Measurements from ENCODE around the gene PSORS1C2. TPM values are rescaled to one million over a fixed set of nuclear protein-coding genes. Genes with fewer than 3 reads are reported as not detected.

PSORS1C2 gene
- total RNA-seq, 1 donor from 2014 or later: not detected

DNA sequence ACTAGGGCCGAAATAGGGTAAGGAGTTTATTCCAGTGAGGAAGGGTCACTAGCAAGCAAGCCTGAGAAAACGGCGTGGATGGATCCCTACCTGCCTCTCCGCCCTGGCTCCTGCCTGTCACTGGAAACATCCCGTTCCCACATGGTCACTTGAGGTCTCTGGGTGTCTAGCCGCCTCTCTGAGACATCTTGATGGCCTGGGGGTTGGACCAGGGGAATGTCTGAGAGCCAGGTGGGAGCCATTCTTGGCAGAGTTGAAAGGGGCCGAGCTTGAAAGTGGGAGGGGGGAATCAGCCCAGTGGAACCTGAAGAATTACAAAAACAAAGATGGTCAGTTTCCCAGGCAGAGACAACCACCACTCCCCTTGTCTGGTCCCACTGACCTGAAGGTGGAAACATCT is 17.8 kb upstream of the PSORS1C2 start:
- H3K36me3 Mint-ChIP-seq (ENCODE audit: low read depth, unreplicated experiment): peaks cover 4% of the 10 kb centered on the region
- Histone ChIP-seq H3K27ac (ENCODE audit: low read depth, low read length) (no peak overlapping the region), H3K4me3 (ENCODE audit: insufficient read depth, low read depth, low read length) (no peak overlapping the region), H3K36me3 (ENCODE audit: insufficient read depth, low read length) (no peaks in the 10 kb centered on the region), H3K9me3 (ENCODE audit: insufficient read depth, low read depth, low read length) (no peaks in the 10 kb centered on the region), H3K4me2 (ENCODE audit: low read length) (no peak overlapping the region), H2AFZ (ENCODE audit: low read depth, low read length) (no peak overlapping the region), H3K79me2 (ENCODE audit: insufficient read depth, low read length) (peaks cover 16% of the 10 kb centered on the region), H3K27me3 (ENCODE audit: insufficient read depth, low read length) (no peaks in the 10 kb centered on the region), H4K20me1 (ENCODE audit: insufficient read depth, low read length) (no peaks in the 10 kb centered on the region), H3K9ac (ENCODE audit: low read length) (no peak overlapping the region), H3K4me1 (ENCODE audit: insufficient read depth, low read length) (peaks cover 13% of the 10 kb centered on the region)
- TF ChIP-seq EZH2 (IDR thresholded peaks at IDR 0.05; ENCODE audit: insufficient read depth, low read length): no peak
- TF ChIP-seq, protein P1, sequence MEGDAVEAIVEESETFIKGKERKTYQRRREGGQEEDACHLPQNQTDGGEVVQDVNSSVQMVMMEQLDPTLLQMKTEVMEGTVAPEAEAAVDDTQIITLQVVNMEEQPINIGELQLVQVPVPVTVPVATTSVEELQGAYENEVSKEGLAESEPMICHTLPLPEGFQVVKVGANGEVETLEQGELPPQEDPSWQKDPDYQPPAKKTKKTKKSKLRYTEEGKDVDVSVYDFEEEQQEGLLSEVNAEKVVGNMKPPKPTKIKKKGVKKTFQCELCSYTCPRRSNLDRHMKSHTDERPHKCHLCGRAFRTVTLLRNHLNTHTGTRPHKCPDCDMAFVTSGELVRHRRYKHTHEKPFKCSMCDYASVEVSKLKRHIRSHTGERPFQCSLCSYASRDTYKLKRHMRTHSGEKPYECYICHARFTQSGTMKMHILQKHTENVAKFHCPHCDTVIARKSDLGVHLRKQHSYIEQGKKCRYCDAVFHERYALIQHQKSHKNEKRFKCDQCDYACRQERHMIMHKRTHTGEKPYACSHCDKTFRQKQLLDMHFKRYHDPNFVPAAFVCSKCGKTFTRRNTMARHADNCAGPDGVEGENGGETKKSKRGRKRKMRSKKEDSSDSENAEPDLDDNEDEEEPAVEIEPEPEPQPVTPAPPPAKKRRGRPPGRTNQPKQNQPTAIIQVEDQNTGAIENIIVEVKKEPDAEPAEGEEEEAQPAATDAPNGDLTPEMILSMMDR (IDR thresholded peaks at IDR 0.05; ENCODE audit: insufficient read depth, low read depth, low read length): no peak
- FAIRE-seq (no peak), DNase-seq (ENCODE audit: low read depth) (no peak)
- no peaks in the 10 kb centered on the region for H3K9me3 Mint-ChIP-seq (ENCODE audit: unreplicated experiment)
- H3K27me3 Mint-ChIP-seq (ENCODE audit: low read depth, unreplicated experiment): no peaks in the 10 kb centered on the region
- peaks cover 2% of the 10 kb centered on the region for H3K4me1 Mint-ChIP-seq (ENCODE audit: low read depth, unreplicated experiment)
- H3K4me3 Mint-ChIP-seq (ENCODE audit: unreplicated experiment): no peak overlapping the region
- no peak overlapping the region for H3K27ac Mint-ChIP-seq (ENCODE audit: unreplicated experiment)

DNA sequence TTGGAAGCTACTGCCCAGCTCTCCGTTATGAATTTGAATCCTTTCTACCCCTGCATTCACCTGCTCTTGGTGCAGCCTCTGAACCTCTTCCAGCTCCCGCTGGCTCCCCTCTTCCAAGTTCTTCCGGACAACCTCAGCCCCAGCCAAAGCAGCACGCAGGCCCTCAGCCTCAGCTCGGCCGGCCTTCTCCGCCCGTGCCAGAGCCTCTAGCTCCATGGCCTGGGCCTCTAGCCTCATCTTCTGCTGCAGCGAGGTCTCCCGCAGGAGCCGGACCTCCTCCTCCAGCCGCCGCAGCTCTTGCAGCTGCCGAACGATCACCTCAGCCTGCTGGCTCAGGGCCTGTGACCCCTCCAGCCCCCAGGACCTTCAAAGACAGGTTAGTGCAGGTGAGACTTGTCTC is 15.6 kb upstream of the PSORS1C2 start:
- Mint-ChIP-seq H3K9me3 (ENCODE audit: unreplicated experiment) (no peaks in the 10 kb centered on the region), H3K27me3 (ENCODE audit: low read depth, unreplicated experiment) (no peaks in the 10 kb centered on the region), H3K4me3 (ENCODE audit: unreplicated experiment) (no peak overlapping the region), H3K36me3 (ENCODE audit: low read depth, unreplicated experiment) (peaks cover 14% of the 10 kb centered on the region), H3K27ac (ENCODE audit: unreplicated experiment) (no peak overlapping the region), H3K4me1 (ENCODE audit: low read depth, unreplicated experiment) (peaks cover 2% of the 10 kb centered on the region)
- H3K9me3 ChIP-seq (ENCODE audit: insufficient read depth, low read depth, low read length): no peaks in the 10 kb centered on the region
- DNase-seq (ENCODE audit: low read depth) (no peak), FAIRE-seq (no peak)
- no peak for TF ChIP-seq EZH2 (IDR thresholded peaks at IDR 0.05; ENCODE audit: insufficient read depth, low read length)
- TF ChIP-seq, protein P1 (IDR thresholded peaks at IDR 0.05; ENCODE audit: insufficient read depth, low read depth, low read length): no peak
- no peaks in the 10 kb centered on the region for H4K20me1 ChIP-seq (ENCODE audit: insufficient read depth, low read length)
- no peak overlapping the region for H3K27ac ChIP-seq (ENCODE audit: low read depth, low read length)
- peaks cover 8% of the 10 kb centered on the region for H3K4me1 ChIP-seq (ENCODE audit: insufficient read depth, low read length)
- H3K9ac ChIP-seq (ENCODE audit: low read length): no peak overlapping the region
- H2AFZ ChIP-seq (ENCODE audit: low read depth, low read length): no peak overlapping the region
- H3K79me2 ChIP-seq (ENCODE audit: insufficient read depth, low read length): peaks cover 9% of the 10 kb centered on the region
- no peak overlapping the region for H3K4me2 ChIP-seq (ENCODE audit: low read length)
- no peaks in the 10 kb centered on the region for H3K36me3 ChIP-seq (ENCODE audit: insufficient read depth, low read length)
- H3K27me3 ChIP-seq (ENCODE audit: insufficient read depth, low read length): no peaks in the 10 kb centered on the region
- no peak overlapping the region for H3K4me3 ChIP-seq (ENCODE audit: insufficient read depth, low read depth, low read length)

DNA sequence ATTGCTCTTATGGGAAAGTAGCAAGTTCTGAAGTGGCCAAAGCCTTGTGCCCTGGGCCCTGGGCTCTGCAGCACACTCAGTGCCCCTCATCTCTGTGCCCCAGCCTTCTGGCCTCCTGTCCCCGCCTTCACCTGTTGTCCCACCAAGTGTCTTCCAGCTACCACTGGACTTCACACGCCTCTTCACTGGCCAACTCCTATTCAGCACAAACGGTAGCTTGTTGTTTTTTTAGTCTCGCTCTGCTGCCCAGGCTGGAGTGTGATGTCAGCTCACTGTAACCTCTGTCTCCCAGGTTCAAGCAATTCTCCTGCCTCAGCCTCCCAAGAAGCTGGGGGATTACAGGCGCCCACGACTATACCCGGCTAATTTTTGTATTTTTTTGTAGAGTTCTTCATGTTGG is 13.9 kb upstream of the PSORS1C2 start:
- no peak overlapping the region for H3K4me3 Mint-ChIP-seq (ENCODE audit: unreplicated experiment)
- no peaks in the 10 kb centered on the region for H3K9me3 ChIP-seq (ENCODE audit: insufficient read depth, low read depth, low read length)
- DNase-seq (ENCODE audit: low read depth): no peak
- no peak overlapping the region for H3K4me2 ChIP-seq (ENCODE audit: low read length)
- H3K36me3 Mint-ChIP-seq (ENCODE audit: low read depth, unreplicated experiment): peaks cover 14% of the 10 kb centered on the region
- no peak overlapping the region for H3K4me3 ChIP-seq (ENCODE audit: insufficient read depth, low read depth, low read length)
- TF ChIP-seq, protein P1 (IDR thresholded peaks at IDR 0.05; ENCODE audit: insufficient read depth, low read depth, low read length): no peak
- no peak for TF ChIP-seq EZH2 (IDR thresholded peaks at IDR 0.05; ENCODE audit: insufficient read depth, low read length)
- no peaks in the 10 kb centered on the region for H3K36me3 ChIP-seq (ENCODE audit: insufficient read depth, low read length)
- H3K79me2 ChIP-seq (ENCODE audit: insufficient read depth, low read length): peaks cover 4% of the 10 kb centered on the region
- H3K27me3 Mint-ChIP-seq (ENCODE audit: low read depth, unreplicated experiment): no peaks in the 10 kb centered on the region
- no peaks in the 10 kb centered on the region for H4K20me1 ChIP-seq (ENCODE audit: insufficient read depth, low read length)
- no peak overlapping the region for H3K27ac Mint-ChIP-seq (ENCODE audit: unreplicated experiment)
- H3K27ac ChIP-seq (ENCODE audit: low read depth, low read length): no peak overlapping the region
- no peak overlapping the region for H3K9ac ChIP-seq (ENCODE audit: low read length)
- no peaks in the 10 kb centered on the region for H3K4me1 Mint-ChIP-seq (ENCODE audit: low read depth, unreplicated experiment)
- no peak for FAIRE-seq
- H3K4me1 ChIP-seq (ENCODE audit: insufficient read depth, low read length): peaks cover 5% of the 10 kb centered on the region
- H3K27me3 ChIP-seq (ENCODE audit: insufficient read depth, low read length): no peaks in the 10 kb centered on the region
- no peaks in the 10 kb centered on the region for H3K9me3 Mint-ChIP-seq (ENCODE audit: unreplicated experiment)
- H2AFZ ChIP-seq (ENCODE audit: low read depth, low read length): no peak overlapping the region

Measured in astrocyte (in vitro differentiated cells and primary cell).